GM18502 (cell line): ENCODE data around the gene NCAN.

ENCODE experiments used
- ATAC-seq: cut with Tn5 transposase; IDR thresholded peaks from one replicate; pipeline ENCODE4 v1.9.1; 2021; ENCODE audit warnings: mild to moderate bottlenecking; ENCODE audit not compliant: unreplicated experiment, poor library complexity

The NCAN gene

GRCh38 chr19:19276851-19277250 is 65.1 kb downstream of the NCAN start:
- ATAC-seq, result no peak

DNA sequence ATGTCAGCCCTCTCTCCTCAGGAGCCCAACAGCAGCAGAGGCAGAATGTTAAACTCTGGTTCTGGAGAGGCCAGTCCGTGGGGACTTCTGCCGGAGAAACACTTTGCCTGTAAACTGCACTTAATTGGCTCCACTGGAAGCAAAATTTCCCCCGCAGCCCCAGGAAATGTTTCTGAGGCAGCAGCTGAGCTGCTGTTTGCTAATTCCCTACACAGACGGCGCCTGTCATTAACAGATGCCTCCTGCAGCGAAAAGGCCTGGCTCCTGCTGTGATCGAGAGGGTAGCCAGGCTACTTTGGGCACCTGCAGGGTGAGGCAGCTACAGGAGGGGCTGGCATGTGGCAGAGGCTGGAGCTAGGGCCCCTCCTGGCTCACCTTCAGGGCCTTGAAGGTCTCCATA is 66.6 kb downstream of the NCAN start:
- ATAC-seq, result no peak

DNA sequence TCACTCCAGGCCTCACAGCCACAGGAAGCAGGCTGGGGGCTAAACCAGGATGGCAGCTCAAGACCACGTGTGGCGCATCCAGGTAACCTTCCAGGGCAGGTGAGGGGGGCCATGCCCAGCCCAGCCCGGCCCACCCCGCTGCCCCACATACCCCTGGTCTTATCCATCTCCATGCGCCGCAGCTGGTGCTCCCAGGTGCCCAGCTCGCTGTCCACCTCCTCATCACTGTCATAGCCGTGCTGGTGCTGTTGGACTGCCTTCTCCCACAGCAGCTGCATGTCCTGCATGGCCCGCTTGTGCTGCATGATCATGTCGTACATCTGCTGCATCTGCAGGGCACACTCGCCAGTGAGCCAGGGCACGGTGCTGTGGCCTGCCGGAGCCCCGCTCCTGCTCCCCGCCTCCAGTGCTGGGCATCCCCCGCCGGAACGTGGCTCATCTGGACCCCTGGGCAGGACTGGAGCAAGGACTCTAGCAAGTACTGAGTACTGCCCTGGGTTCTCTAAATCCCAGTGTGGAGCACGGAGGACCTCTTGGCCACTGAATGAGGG is 67.4 kb downstream of the NCAN start:
- no peak for ATAC-seq

- ATAC-seq, result no peak
These were observed 68.1 kb downstream of the NCAN start for GRCh38 chr19:19279853-19280252.

DNA sequence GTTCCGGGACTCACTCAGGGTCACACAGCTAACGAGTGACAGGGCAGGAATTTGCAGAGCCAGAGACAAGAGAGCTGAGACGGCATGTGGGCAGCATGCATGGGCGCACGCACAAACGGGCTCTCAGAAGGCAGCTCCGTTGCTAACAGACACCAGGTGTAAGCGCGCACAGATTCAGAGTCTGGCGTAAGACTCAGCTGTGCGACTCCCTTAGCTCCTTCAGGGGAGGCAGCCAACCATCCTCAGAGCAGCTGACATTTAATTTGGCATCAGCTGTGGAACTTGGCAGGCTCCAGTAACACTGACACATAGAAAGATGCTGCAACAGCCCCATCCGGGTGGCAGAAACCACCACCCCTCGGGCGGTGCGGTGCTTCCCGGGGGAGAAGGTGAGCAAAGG is 68.8 kb downstream of the NCAN start:
- ATAC-seq, result no peak

DNA sequence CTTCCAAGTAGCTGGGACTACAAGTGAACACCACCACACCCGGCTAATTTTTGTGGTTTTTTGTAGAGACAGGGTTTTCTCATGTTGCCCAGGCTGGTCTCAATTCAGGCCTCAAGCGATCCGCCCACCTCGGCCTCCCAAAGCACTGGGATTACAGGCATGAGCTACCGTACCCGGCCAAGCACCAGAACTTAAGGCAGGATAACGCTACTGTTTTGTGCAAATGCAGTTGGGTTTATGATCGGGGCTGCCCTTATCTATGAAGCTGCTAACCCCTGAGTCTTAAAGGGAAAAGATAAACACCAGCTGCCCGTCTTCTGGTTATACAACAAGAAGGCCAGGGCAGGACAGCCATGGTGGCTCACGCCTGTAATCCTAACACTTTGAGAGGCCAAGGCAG is 73.9 kb downstream of the NCAN start:
- ATAC-seq, result no peak

- ATAC-seq, result no peak
These were observed 80.8 kb downstream of the NCAN start for GRCh38 chr19:19292607-19293006.

DNA sequence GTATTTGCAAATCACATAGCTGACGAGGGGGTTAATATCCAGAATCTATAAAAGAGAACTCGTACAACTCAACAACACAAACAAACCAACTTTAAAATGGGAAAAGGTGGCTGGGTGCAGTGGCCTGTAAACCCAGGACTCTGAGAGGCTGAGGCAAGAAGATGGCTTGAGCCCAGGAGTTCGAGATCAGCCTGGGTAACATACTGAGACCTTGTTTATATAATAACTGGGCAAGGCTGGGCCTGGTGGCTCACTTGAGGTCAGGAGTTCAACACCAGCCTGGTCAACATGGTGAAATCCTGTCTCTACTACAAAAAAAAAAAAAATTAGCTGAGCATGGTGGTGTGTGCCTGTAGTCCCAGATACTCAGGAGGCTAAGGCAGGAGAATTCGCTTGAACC is 83.2 kb downstream of the NCAN start:
- ATAC-seq, result no peak

GRCh38 chr19:19296953-19297689 is 85.4 kb downstream of the NCAN start:
- no peak for ATAC-seq

GRCh38 chr19:19297759-19298158 is 86.0 kb downstream of the NCAN start:
- ATAC-seq, result no peak

DNA sequence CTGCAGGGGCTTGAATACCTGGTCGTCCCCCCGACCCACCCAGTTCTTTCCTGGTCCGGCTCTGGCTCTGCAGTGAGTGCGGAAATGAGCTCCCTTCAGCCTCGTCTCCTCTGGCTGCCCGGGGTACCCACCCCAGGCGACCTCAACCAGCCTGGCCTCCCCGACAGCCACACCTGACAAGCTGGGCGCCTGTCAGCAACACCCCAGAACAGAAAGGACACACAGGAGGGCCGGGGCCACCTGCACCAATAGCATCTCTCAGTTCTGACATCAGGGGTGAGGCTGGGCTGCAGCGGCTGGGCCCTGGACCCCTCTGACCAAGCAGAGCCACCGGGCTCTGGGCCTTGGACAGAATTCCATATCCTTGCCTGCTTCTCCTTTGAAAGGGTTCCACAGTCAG is 88.9 kb downstream of the NCAN start:
- ATAC-seq, result no peak
